ENCODE results near the gene USF3.

Gene USF3

DNA sequence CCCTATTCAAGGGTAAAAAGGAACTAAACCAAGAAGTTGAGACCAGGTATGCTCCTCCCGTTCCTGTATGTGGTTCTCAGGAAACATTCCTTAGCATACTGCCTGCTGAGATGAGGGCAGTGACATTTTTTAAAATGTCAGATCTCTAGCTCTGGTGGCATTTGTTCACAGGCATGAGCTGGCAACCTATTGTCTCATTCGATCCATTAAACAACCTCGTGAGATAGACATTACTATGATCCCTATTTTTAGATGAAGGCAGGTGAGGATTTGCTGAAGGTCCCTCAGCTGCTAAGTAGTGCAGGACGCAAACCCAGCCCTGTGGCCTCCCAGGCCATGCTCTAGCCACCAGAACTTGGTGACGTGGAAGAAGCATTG lies 89.2 kb downstream of the USF3 start:
- DNase-seq (ENCODE audit: low read depth) = no peak

DNA sequence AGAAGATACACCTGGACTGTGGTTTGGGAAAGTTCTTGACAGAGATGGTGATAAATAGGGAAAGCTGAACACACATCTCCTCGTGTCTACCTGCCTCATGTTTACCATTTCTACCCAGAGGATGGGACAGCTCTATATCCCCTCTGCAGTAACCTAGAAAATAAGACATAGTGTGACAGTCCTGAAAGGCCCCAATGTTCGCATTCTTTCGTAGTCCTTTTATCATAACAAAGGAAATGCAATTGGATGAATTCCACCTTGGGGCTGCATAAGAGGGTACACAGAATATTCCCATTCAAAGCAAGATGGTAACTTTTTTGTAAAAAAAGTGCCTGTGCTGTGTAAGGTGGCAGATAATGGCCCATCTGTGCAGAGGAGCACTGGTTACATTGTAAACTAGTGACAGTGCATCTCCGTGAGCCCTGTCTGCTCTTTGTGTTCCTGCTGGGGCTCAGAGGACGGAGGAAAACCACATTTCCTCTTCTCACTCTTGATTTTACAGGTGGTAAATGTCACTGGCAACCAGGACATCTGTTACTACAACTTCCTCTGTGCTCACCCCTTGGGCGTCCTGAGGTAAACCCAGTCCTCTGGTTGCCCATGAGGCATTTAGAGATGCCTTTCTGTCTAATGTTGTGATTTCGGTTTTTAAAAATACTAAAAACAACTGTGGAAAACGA lies 89.8 kb downstream of the USF3 start:
- peak; percentile 6 for DNase-seq (ENCODE audit: low read depth)

DNA sequence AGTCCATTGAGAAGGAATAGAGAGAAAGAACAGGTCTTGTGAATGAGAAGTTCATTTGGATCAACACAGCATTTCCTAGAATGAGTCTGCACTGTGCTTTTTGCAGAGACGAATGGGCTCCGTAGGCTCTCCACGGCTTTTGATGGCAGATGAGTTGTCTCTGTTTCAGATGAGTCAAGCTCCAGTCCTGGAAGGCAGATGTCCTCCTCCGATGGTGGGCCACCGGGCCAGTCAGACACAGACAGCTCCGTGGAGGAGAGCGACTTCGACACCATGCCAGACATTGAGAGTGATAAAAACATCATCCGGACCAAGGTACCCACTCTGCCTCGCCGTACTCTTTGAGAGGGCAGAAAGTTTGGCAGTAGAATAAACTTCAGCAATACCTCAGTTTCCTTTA lies 93.6 kb downstream of the USF3 start:
- DNase-seq (ENCODE audit: low read depth) = no peak

DNA sequence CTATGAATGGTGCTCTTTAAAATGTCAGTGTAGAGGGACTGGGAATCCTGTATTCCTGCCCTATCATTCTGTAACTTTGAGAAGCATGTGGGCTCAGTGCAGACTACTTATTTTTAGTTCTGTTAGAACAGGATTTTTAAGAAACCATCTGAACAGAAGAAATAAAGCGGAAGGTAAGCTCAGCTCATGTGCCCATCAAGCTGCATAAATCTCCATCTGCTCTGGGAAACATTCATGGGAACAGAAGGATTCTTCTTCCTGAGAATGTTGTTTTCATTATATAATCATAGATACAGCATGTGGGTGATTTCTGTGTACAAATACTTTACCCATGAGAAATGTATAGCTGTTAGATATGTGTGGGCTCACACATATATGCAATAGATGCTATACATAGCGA lies 94.2 kb downstream of the USF3 start:
- DNase-seq (ENCODE audit: low read depth) = no peak

DNA sequence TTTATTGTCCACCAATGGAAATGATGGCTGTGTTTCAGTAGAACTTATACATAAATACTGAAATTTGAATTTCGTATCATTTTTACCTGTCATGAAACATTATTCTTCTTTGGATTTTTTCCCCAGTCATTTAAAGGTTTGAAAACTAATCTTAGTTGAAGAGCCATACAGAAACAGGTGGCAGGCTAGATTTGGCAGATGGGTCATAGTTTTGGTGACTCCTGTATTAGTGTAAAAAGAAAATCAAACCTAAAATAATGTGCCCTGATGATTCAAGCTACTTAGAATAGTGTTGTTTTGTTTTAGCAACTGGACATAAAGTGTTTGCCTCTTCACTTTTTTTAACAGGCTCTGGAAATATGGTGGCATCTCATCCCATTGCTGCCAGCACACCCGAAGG lies 95.2 kb downstream of the USF3 start:
- DNase-seq (ENCODE audit: low read depth) = no peak

DNA sequence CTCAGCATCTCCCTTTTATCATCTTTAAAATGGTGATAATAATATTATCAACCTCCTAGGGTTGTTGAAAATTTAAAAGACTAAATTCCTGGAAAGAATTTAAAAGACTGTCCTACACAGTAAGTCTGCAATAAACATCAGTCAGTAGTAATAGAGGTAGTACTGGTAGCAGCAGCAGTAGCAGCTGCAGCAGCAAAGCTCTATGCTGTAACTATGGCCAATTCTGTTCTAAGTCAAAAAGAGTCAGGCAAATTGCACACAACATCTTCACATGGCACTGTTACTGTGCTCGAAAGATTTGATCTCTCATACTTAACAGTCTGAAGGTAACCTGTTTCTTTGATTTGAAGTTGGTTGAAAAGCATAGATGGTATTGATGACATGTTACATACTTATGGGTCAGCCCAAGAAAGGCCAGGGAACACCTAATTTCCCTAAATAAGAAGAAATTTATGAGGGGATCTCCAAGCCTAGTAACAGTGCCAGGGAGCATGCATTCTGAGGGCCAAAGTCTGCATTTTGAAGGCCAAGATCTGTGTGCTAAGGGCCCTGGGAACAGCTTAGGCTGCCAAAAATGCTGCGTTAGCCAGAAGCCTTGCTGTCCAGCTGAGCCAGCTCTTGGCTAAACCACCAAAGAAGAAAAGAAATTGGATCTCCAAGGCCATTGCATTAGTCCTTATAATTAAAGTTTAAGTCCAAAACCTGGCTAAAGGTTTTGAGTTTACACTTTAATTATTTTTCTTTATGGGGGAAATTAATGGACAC lies 95.8 kb downstream of the USF3 start:
- no peak for DNase-seq (ENCODE audit: low read depth)

Data from stimulated activated CD8-positive, alpha-beta memory T cell treated with anti-CD3 and anti-CD28 coated beads, Interleukin-12 subunit alpha, Interleukin-12 subunit beta, amount 100 ng/mL, for 1 hour (primary cell).